ENCODE measurements around the gene ACO2.

- TF ChIP-seq CTCF (IDR thresholded peaks at IDR 0.05; ENCODE audit: low read depth, low read length, poor library complexity, severe bottlenecking) (no peak), EZH2phosphoT487 (IDR thresholded peaks at IDR 0.05; ENCODE audit: borderline replicate concordance, low read length) (no peak)
These were observed 22.6 kb downstream of the ACO2 start for GRCh38 chr22:41491374-41492100.
